GM03348 (cell line): Measurements from ENCODE around the gene ZNF689.
"Not testable (repeated sequence)": the region's sequence is repeated elsewhere in the genome, so short reads cannot be mapped to it uniquely, and the experiment has no call there.

Experiments
- DNase-seq: peaks from one replicate; pipeline ENCODE4 v3.0.0; 2012; ENCODE audit warnings: low spot score

Gene ZNF689

GRCh38 chr16:30609926-30610839, at the start of gene ZNF689:
Gene ZNF689 (minus strand): TSS chr16:30610389. CDS start chr16:30610041, 348 bp downstream.
- peak; percentile 98 for DNase-seq

- DNase-seq, result peak; percentile 87
These were observed 48.7 kb upstream of the ZNF689 start for GRCh38 chr16:30658731-30659506.

GRCh38 chr16:30657866-30658730, 47.9 kb upstream of the ZNF689 start, which contains the start of gene FBRS:
Gene FBRS (plus strand): TSS chr16:30658431. CDS start chr16:30659519, 1,088 bp downstream.
- DNase-seq, result peak; percentile 98

- no peak for DNase-seq
These were observed 47.0 kb upstream of the ZNF689 start for GRCh38 chr16:30656974-30657865.

GRCh38 chr16:30656388-30656787, 46.2 kb upstream of the ZNF689 start:
- DNase-seq, result no peak

- no peak for DNase-seq
These were observed 45.7 kb upstream of the ZNF689 start for GRCh38 chr16:30655815-30656347.

- no peak for DNase-seq
These were observed 44.7 kb upstream of the ZNF689 start for GRCh38 chr16:30654856-30655255.

GRCh38 chr16:30652718-30653117, 42.5 kb upstream of the ZNF689 start:
- DNase-seq, result no peak

- no peak for DNase-seq
These were observed 41.8 kb upstream of the ZNF689 start for GRCh38 chr16:30652005-30652296.

GRCh38 chr16:30651124-30652004, 41.2 kb upstream of the ZNF689 start:
- peak; percentile 91 for DNase-seq

- DNase-seq, result peak; percentile 95
These were observed 40.4 kb upstream of the ZNF689 start, which contains the start of gene PRR14 for GRCh38 chr16:30650369-30651123. Gene PRR14 (plus strand): TSS chr16:30650960. CDS start chr16:30651646, 686 bp downstream.

- DNase-seq, result no peak
These were observed 39.7 kb upstream of the ZNF689 start for GRCh38 chr16:30649725-30650368.

GRCh38 chr16:30647274-30647571, 37.0 kb upstream of the ZNF689 start:
- DNase-seq, result no peak

- no peak for DNase-seq
These were observed 35.5 kb upstream of the ZNF689 start for GRCh38 chr16:30645727-30646126.

GRCh38 chr16:30644334-30644830, 34.2 kb upstream of the ZNF689 start:
- DNase-seq, result no peak

GRCh38 chr16:30641378-30641982, 31.3 kb upstream of the ZNF689 start:
- no peak for DNase-seq

GRCh38 chr16:30637944-30638343, 27.8 kb upstream of the ZNF689 start:
- DNase-seq, result peak; percentile 35

GRCh38 chr16:30637139-30637538, 26.9 kb upstream of the ZNF689 start:
- not testable (repeated sequence) for DNase-seq
